AG04450 (cell line): ENCODE results near the gene DPP7. TPM values are rescaled to one million over a fixed set of nuclear protein-coding genes. Genes with fewer than 3 reads are reported as not detected.

Experiments
- CTCF ChIA-PET: fragments of 300-600, 350-600 bp; formaldehyde crosslinking; extraction: SDS; loops from one replicate; lab custom pipeline; 2022; ENCODE audit warnings: antibody characterized with exemption, inconsistent platforms; lab: Charles Lee
- POLR2A ChIA-PET: fragments of 350-600 bp; formaldehyde crosslinking; extraction: SDS; loops from one replicate; lab custom pipeline; 2021; ENCODE audit warnings: antibody characterized with exemption, inconsistent platforms; lab: Yijun Ruan, JAX
- DNase-seq: peaks from one replicate; pipeline ENCODE4 v3.0.0-alpha.2; 2011; ENCODE audit warnings: low read depth, low spot score
- H3K27ac ChIP-seq: one replicate; pipeline ENCODE4 v1.5.1; 2012; ENCODE audit warnings: low read depth, low read length, control low read depth
- H3K27me3 ChIP-seq: one replicate; pipeline ENCODE4 v1.6.0; 2012; ENCODE audit warnings: low read length; ENCODE audit not compliant: control insufficient read depth, insufficient read depth
- H3K4me3 ChIP-seq: 2 replicates; pipeline ENCODE4 v1.5.1; 2011; ENCODE audit warnings: mild to moderate bottlenecking, low read depth, low read length, control low read depth
- H3K9me3 ChIP-seq: 2 replicates; pipeline ENCODE4 v1.5.1; 2012; ENCODE audit warnings: low read length; ENCODE audit not compliant: control insufficient read depth, insufficient read depth
- CTCF ChIP-seq: IDR thresholded peaks from 2 replicates; pipeline ENCODE4 v1.5.1; 2011; ENCODE audit warnings: low read depth, low read length, control low read depth, inconsistent platforms
- polyA plus RNA-seq: library from polyadenylated mRNA; depleted of rRNA; stranded (reverse); fragments of >200 nt; gene quantifications from 2 replicates; pipeline ENCODE4 v1.2.3, GENCODE V29; 2011

Gene DPP7
- polyA plus RNA-seq, 1 experiment = 30.6 TPM

GRCh38 chr9:137083394-137084004, 31.0 kb downstream of the DPP7 start:
- H3K4me3 ChIP-seq = no peak overlapping the region
- ChIA-PET CTCF (interaction anchor here (0.9 to 1.9 kb wide), 2 partner anchors 16 to 19 kb away, joined by 3 to 11 read pairs; no protein-coding TSS in a partner anchor), POLR2A (interaction anchor here (0.8 to 1.4 kb wide), 2 partner anchors 105 to 356 kb away, joined by 3 read pairs; partner anchors contain the start of gene SSNA1)
- DNase-seq = peak; percentile 91
- H3K27ac ChIP-seq = peak overlapping the region; percentile 93
- no peaks in the 10 kb centered on the region for H3K27me3 ChIP-seq
- H3K9me3 ChIP-seq = no peaks in the 10 kb centered on the region; the same call in 1 of the 2 replicates
- TF ChIP-seq CTCF = no peak

DNA sequence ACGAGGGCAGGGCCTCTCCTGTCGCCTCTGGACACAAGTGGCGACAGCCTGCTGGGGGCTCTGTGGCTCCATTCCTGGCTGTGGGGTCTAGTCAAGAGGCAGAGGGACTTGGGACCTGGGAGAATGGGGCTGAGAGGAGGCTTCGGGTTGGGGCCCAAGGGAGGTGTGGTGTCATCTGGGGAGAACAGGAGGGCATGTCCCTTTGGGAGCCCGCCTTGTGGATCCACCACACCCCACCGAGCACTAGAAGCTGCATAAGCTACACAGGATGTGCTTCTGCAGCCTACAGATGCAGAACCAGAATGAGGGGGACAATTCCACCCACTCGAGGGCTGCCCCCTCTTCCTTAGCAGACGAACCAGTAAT, 31.6 kb downstream of the DPP7 start:
- ChIA-PET CTCF (interaction anchor here (0.9 to 1.9 kb wide), 2 partner anchors 15 to 19 kb away, joined by 3 to 11 read pairs; no protein-coding TSS in a partner anchor), POLR2A (interaction anchor here (0.8 to 1.4 kb wide), 2 partner anchors 106 to 356 kb away, joined by 3 read pairs; partner anchors contain the start of gene SSNA1)
- Histone ChIP-seq H3K27me3 (no peaks in the 10 kb centered on the region), H3K27ac (peak overlapping the region; percentile 78), H3K9me3 (no peaks in the 10 kb centered on the region; the same call in 1 of the 2 replicates), H3K4me3 (no peak overlapping the region)
- DNase-seq = no peak
- no peak for TF ChIP-seq CTCF

DNA sequence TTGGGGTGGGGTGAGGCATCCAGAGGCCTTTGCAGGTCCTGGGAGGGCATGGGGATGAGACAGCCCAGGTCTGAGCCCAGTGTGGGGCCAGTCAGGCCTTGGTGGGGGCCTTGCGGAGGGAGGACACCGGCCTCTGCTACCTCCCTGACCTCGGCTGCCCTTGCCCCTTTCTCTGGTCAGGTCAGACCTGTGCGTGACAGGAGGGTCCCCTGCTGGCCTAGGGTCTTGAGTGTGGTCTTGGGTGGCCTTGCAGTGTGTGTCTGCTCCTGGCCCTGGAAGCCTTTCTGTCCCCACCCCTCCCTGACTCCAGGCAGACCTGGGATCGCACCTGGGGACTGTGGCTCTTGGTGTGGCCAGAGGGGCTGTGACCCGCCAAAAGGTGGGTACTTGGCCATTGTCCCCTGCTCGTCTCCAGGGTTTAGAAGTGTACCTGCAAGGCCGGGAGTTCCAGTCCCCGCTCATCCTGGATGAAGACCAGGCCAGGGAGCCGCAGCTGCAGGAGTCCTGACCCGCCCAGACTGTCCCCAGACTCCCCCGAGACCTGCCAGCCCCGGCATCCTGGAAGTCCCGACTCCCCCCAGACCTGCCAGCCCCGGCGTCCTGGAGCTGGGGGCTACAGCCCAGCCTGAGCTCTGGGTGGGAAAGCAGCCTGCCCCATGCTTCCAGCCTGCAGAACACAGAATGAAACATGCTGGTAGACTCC, 32.2 kb downstream of the DPP7 start:
- DNase-seq = no peak
- no peaks in the 10 kb centered on the region for H3K27me3 ChIP-seq
- no peak overlapping the region for H3K4me3 ChIP-seq
- ChIA-PET POLR2A (no interaction called here), CTCF (interaction anchor here (0.9 to 1.9 kb wide), 5 partner anchors 14 to 36 kb away, joined by 3 to 11 read pairs (median 6); no protein-coding TSS in a partner anchor)
- no peak for TF ChIP-seq CTCF
- no peaks in the 10 kb centered on the region; the same call in 1 of the 2 replicates for H3K9me3 ChIP-seq
- H3K27ac ChIP-seq = peak overlapping the region; percentile 78

DNA sequence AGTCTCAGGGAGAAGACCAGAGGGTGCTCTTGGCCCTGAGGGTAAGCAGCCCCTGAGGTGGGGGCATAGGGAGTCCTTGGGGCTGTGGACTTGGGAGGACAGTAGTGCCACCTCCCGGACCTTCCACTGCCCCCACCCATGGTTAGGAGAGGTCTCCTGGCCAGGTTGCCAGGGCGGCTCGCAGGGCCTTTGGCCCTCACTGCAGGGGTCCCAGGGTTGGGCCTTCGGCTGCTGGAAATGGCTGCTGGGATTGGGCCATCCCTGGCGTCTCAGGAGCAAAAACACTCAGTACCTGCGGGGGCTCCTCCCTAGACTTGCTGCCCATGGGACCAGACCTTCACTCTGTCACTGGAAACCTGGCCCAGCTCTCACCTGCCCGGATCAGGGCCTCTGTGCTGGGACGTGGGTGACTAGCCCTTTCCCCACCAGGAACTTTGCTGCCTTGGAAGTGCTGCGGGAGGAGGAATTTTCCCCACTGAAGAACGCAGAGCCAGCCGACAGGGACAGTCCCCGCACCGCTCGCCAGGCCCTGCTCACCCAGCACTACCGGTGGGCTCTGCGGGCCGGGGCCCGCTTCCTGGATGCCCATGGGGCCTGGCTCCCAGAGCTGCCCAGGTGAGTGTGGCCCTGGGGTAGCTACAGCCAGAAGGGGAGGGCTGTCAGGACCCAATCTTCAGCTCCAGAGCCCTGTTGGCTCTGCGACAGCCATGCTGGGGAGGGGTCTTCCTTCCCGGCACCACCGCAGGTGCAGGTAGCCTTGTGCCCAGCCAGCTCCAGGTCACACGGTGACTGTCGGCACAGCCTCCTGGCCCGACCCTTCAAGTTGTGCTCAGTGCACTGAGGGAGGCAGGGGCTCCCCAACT, 34.0 kb downstream of the DPP7 start:
- POLR2A ChIA-PET = no interaction called here
- Histone ChIP-seq H3K9me3 (no peaks in the 10 kb centered on the region; the same call in 1 of the 2 replicates), H3K27ac (no peak overlapping the region), H3K27me3 (no peaks in the 10 kb centered on the region), H3K4me3 (no peak overlapping the region)
- no peak for DNase-seq
- TF ChIP-seq CTCF = no peak
- CTCF ChIA-PET = interaction anchor here (1.9 kb wide), 1 partner anchor 16 kb away, joined by 8 read pairs; no protein-coding TSS in a partner anchor
